IMR-90 (cell line): ENCODE results near the gene CST11. TPM values are rescaled to one million over a fixed set of nuclear protein-coding genes. Genes with fewer than 3 reads are reported as not detected.

Experiments
- ATAC-seq: fragments of 200-7000 bp; cut with Tn5 transposase; 2 replicates; pipeline ENCODE4 v1.9.1; 2020; ENCODE audit warnings: low read depth, mild to moderate bottlenecking, moderate library complexity
- BruUV-seq: library from RNA; stranded (reverse); fragments of 400-500 nt; replicated peaks from 2 replicates; lab custom pipeline; 2021; lab: Mats Ljungman, UMichigan
- CTCF ChIA-PET: fragments of 300-600 bp; formaldehyde crosslinking; extraction: SDS; loops from one replicate; lab custom pipeline; 2021; ENCODE audit warnings: antibody characterized with exemption; lab: Yijun Ruan, JAX
- POLR2A ChIA-PET: fragments of 300-600 bp; sonication (Branson Sonifier 250); formaldehyde crosslinking; loops from one replicate; lab custom pipeline; 2022; ENCODE audit warnings: antibody characterized with exemption; ENCODE audit not compliant: unreplicated experiment; lab: Charles Lee
- DNase-seq: peaks from one replicate; pipeline ENCODE4 v3.0.0; 2013
- H2AFZ ChIP-seq: replicated peaks from 2 replicates; pipeline ENCODE3; 2013; ENCODE audit warnings: low read length, mild to moderate bottlenecking; ENCODE audit not compliant: poor library complexity
- H2AK5ac ChIP-seq: 2 replicates; pipeline ENCODE4 v1.6.1; 2013; ENCODE audit warnings: low read depth, low read length, inconsistent platforms
- H2AK9ac ChIP-seq: replicated peaks from 2 replicates; pipeline ENCODE3; 2013; ENCODE audit warnings: mild to moderate bottlenecking, low read depth, low read length, moderate library complexity; ENCODE audit not compliant: poor library complexity
- H2BK120ac ChIP-seq: 2 replicates; pipeline ENCODE4 v1.6.1; 2013; ENCODE audit warnings: low read depth, low read length, inconsistent platforms
- H2BK15ac ChIP-seq: 3 replicates; pipeline ENCODE4 v1.6.1; 2013; ENCODE audit warnings: low read depth, low read length, inconsistent platforms
- H2BK20ac ChIP-seq: 2 replicates; pipeline ENCODE4 v1.6.1; 2013; ENCODE audit warnings: low read depth, mild to moderate bottlenecking, inconsistent platforms, low read length, moderate library complexity
- H2BK5ac ChIP-seq: 2 replicates; pipeline ENCODE4 v1.6.1; 2013; ENCODE audit warnings: mild to moderate bottlenecking, low read depth, low read length, inconsistent platforms; ENCODE audit not compliant: poor library complexity, severe bottlenecking
- H3K14ac ChIP-seq: replicated peaks from 2 replicates; pipeline ENCODE4 v1.6.1; 2013; ENCODE audit warnings: low read depth, low read length, inconsistent platforms
- H3K18ac ChIP-seq: 2 replicates; pipeline ENCODE4 v1.6.1; 2013; ENCODE audit warnings: low read depth, low read length, control low read depth
- H3K23ac ChIP-seq: 2 replicates; pipeline ENCODE4 v1.6.1; 2013; ENCODE audit warnings: low read depth, low read length, inconsistent platforms
- H3K27ac ChIP-seq: 2 replicates; pipeline ENCODE4 v1.5.1; 2013; ENCODE audit warnings: mild to moderate bottlenecking, control low read depth, low read length; ENCODE audit not compliant: insufficient read depth
- H3K27me3 ChIP-seq: 2 replicates; pipeline ENCODE4 v1.6.1; 2013; ENCODE audit warnings: low read length; ENCODE audit not compliant: control insufficient read depth, insufficient read depth
- H3K36me3 ChIP-seq: 2 replicates; pipeline ENCODE4 v1.6.1; 2013; ENCODE audit warnings: low read length, mixed read lengths; ENCODE audit not compliant: control insufficient read depth, insufficient read depth
- H3K4ac ChIP-seq: 2 replicates; pipeline ENCODE4 v1.6.1; 2013; ENCODE audit warnings: low read depth, low read length, inconsistent platforms
- H3K4me1 ChIP-seq: 2 replicates; pipeline ENCODE4 v1.6.1; 2013; ENCODE audit warnings: low read length, mixed read lengths; ENCODE audit not compliant: control insufficient read depth, insufficient read depth
- H3K4me2 ChIP-seq: 2 replicates; pipeline ENCODE4 v1.6.1; 2013; ENCODE audit warnings: low read depth, mild to moderate bottlenecking, control low read depth, low read length, moderate library complexity
- H3K4me3 ChIP-seq: 2 replicates; pipeline ENCODE4 v1.5.1; 2013; ENCODE audit warnings: low read depth, mild to moderate bottlenecking, control low read depth, low read length, moderate library complexity; ENCODE audit not compliant: insufficient read depth
- H3K56ac ChIP-seq: 2 replicates; pipeline ENCODE4 v1.6.1; 2013; ENCODE audit warnings: low read length, inconsistent platforms; ENCODE audit not compliant: insufficient read depth; ENCODE audit errors: extremely low read depth
- H3K79me1 ChIP-seq, 2 experiments: 2 replicates each; pipeline ENCODE4 v1.6.1; 2013; ENCODE audit warnings: low read length in 2 of 2, inconsistent platforms in 1 of 2, low read depth in 1 of 2
- H3K9ac ChIP-seq: 2 replicates; pipeline ENCODE4 v1.6.1; 2013; ENCODE audit warnings: low read depth, low read length, control low read depth
- H3K9me1 ChIP-seq: 2 replicates; pipeline ENCODE4 v1.6.1; 2013; ENCODE audit warnings: low read length, inconsistent platforms; ENCODE audit not compliant: insufficient read depth
- H3K9me3 ChIP-seq: 2 replicates; pipeline ENCODE4 v1.6.1; 2013; ENCODE audit warnings: low read length; ENCODE audit not compliant: control insufficient read depth, insufficient read depth
- H4K20me1 ChIP-seq: 2 replicates; pipeline ENCODE4 v1.6.1; 2013; ENCODE audit warnings: low read length, inconsistent platforms; ENCODE audit not compliant: insufficient read depth
- H4K5ac ChIP-seq: 2 replicates; pipeline ENCODE4 v1.6.1; 2013; ENCODE audit warnings: mild to moderate bottlenecking, low read depth, low read length, control low read depth
- H4K8ac ChIP-seq, 2 experiments: 2 replicates each; pipeline ENCODE4 v1.6.1; 2013; ENCODE audit warnings: low read depth in 2 of 2, low read length in 2 of 2, control low read depth in 1 of 2, inconsistent platforms in 1 of 2
- H4K91ac ChIP-seq: 2 replicates; pipeline ENCODE4 v1.6.1; 2013; ENCODE audit warnings: low read depth, low read length, inconsistent platforms; ENCODE audit not compliant: insufficient read depth
- BHLHE40 ChIP-seq: fragments of 150-350 bp; IDR thresholded peaks from 2 replicates; pipeline ENCODE4 v1.6.1; 2016; ENCODE audit warnings: mild to moderate bottlenecking, low read depth, low read length
- CEBPB ChIP-seq: IDR thresholded peaks from 2 replicates; pipeline ENCODE4 v1.6.1; 2012; ENCODE audit warnings: low read depth, low read length, improper control_type of control experiment
- CHD1 ChIP-seq: IDR thresholded peaks from 2 replicates; pipeline ENCODE4 v1.6.1; 2012; ENCODE audit warnings: low read depth, low read length, improper control_type of control experiment
- FOS ChIP-seq: fragments of 150-350 bp; IDR thresholded peaks from 2 replicates; pipeline ENCODE4 v1.6.1; 2016; ENCODE audit warnings: low read depth, low read length
- MAFK ChIP-seq: IDR thresholded peaks from 2 replicates; pipeline ENCODE4 v1.6.1; 2012; ENCODE audit warnings: low read depth, low read length, improper control_type of control experiment
- MAZ ChIP-seq: IDR thresholded peaks from 2 replicates; pipeline ENCODE4 v1.6.1; 2012; ENCODE audit warnings: low read depth, mild to moderate bottlenecking, low read length, improper control_type of control experiment, moderate library complexity, borderline replicate concordance
- MXI1 ChIP-seq: IDR thresholded peaks from 2 replicates; pipeline ENCODE4 v1.6.1; 2012; ENCODE audit warnings: low read depth, mild to moderate bottlenecking, low read length, moderate library complexity, borderline replicate concordance
- NFE2L2 ChIP-seq: fragments of 150-350 bp; IDR thresholded peaks from 2 replicates; pipeline ENCODE4 v1.6.1; 2016; ENCODE audit warnings: low read depth, mild to moderate bottlenecking, low read length
- POLR2A ChIP-seq: IDR thresholded peaks from 2 replicates; pipeline ENCODE4 v1.6.1; 2012; ENCODE audit warnings: mild to moderate bottlenecking, low read depth, low read length
- RAD21 ChIP-seq: IDR thresholded peaks from 2 replicates; pipeline ENCODE4 v1.6.1; 2012; ENCODE audit warnings: low read length, improper control_type of control experiment
- RCOR1 ChIP-seq: IDR thresholded peaks from 2 replicates; pipeline ENCODE4 v1.6.1; 2012; ENCODE audit warnings: mild to moderate bottlenecking, low read length, improper control_type of control experiment; ENCODE audit not compliant: insufficient replicate concordance
- RFX5 ChIP-seq: IDR thresholded peaks from 2 replicates; pipeline ENCODE4 v1.8.0; 2012; ENCODE audit warnings: low read depth, mild to moderate bottlenecking, low read length, moderate library complexity
- SMC3 ChIP-seq: fragments of 150-350 bp; IDR thresholded peaks from 2 replicates; pipeline ENCODE4 v1.6.1; 2016; ENCODE audit warnings: low read depth, mild to moderate bottlenecking, antibody characterized with exemption, low read length, moderate library complexity
- WGBS, 2 experiments: methylation state at CpG; one replicate each; pipeline versions ENCODE4 v1.1.5 to v1.1.7; 2013; ENCODE audit warnings: missing lambda C conversion rate in 2 of 2; ENCODE audit not compliant: insufficient read length in 1 of 2; ENCODE audit errors: extremely low coverage in 2 of 2; 5-methylcytosine and 5-hydroxymethylcytosine counted together
- dilution Hi-C: fragments of 300-500 bp; cut with HindIII; formaldehyde crosslinking; loops from one replicate; pipeline ENCODE4 v1.14.3; 2018; ENCODE audit warnings: low sequenced_read_pairs; ENCODE audit not compliant: unreplicated experiment
- in situ Hi-C: fragments of 300-500 bp; cut with MboI; formaldehyde crosslinking; loops from 3 replicates; pipeline ENCODE4 v1.14.3; 2019; ENCODE audit warnings: low sequenced_read_pairs, inconsistent platforms, mixed read lengths
- intact Hi-C: fragments of 100-400 bp; cut with micrococcal nuclease; formaldehyde crosslinking; loops from 2 replicates; pipeline ENCODE4 v1.10.0; 2022
- polyA plus RNA-seq, 3 experiments: library from polyadenylated mRNA; depleted of rRNA; stranded (reverse); fragments of >200 nt; gene quantifications; 2 replicates each; pipeline ENCODE4 v1.2.3, GENCODE V29; 2012; ENCODE audit warnings: low replicate concordance in 1 of 3
- total RNA-seq: library from RNA; depleted of rRNA; stranded (reverse); fragments of >200 nt; gene quantifications from 2 replicates; pipeline ENCODE4 v1.2.3, GENCODE V29; 2012
- TF ChIP-seq, protein P1 (sequence below): conservative IDR thresholded peaks from 2 replicates; pipeline ENCODE4 v1.5.1; 2012; ENCODE audit warnings: mild to moderate bottlenecking, low read depth, low read length, improper control_type of control experiment
- TF ChIP-seq, protein P2 (sequence below): fragments of 150-350 bp; IDR thresholded peaks from 2 replicates; pipeline ENCODE4 v1.6.1; 2016; ENCODE audit warnings: low read depth, mild to moderate bottlenecking, low read length, moderate library complexity, borderline replicate concordance
- TF ChIP-seq, protein P3 (sequence below): fragments of 150-350 bp; IDR thresholded peaks from 2 replicates; pipeline ENCODE4 v1.6.1; 2017; ENCODE audit warnings: mild to moderate bottlenecking, antibody characterized with exemption, low read length, low read depth

Gene CST11
- total and polyA plus RNA-seq, 2 of the 4 experiments (the other 2 are of a cell fraction): not detected

DNA sequence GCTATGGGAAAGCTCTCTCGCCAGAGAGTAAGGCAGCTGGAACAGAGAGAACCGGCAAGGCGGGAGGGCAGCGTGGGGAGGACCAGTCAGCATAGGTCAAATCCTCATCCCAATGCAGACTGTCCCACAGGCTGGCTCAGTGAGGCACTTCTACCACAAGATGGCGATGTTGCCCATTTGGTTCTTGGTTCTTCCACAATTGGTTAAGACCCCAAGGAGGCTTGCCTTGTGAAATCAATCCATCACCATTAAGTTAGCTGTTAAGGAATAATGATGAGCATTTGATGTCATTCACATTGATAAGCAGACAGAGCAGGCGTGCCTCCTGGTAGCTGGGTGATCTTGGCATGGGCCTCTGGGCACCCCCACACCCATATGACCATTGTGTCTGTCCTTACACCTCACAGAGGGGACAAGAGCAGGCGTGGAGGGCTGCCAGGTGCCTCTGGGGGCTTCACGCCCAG, 10.8 kb downstream of the CST11 start:
- H2AK9ac ChIP-seq: peak overlapping the region; percentile 68
- intact Hi-C loops: loop anchor here (1.0 to 5.0 kb wide), 2 partner anchors 164 to 225 kb away; no protein-coding TSS in a partner anchor
- ATAC-seq (peak; percentile 85), DNase-seq (peak; percentile 72)
- no peak overlapping the region for H3K27ac ChIP-seq
- 0 out of 2 replicates have a peak, but pooled peaks cover 3% of the 10 kb centered on the region for H3K4me1 ChIP-seq
- no peaks in the 10 kb centered on the region for H3K9me3 ChIP-seq
- H3K4me2 ChIP-seq: no peak overlapping the region
- H3K4me3 ChIP-seq: no peak overlapping the region
- CTCF ChIA-PET: interaction anchor here (0.6 to 2.1 kb wide), 8 partner anchors 8 to 179 kb away, joined by 3 to 16 read pairs (median 3); no protein-coding TSS in a partner anchor
- H2BK120ac ChIP-seq: no peak overlapping the region
- WGBS, 2 experiments: 53% methylated on average over 2 of the region's 8 CpGs; no CpG with 5 or more reads in 1 of the 2 experiments
- peak overlapping the region; percentile 39 for H2AFZ ChIP-seq
- no TSS peak for BruUV-seq
- no peak overlapping the region for H3K18ac ChIP-seq
- POLR2A ChIA-PET: no interaction called here
- no peaks in the 10 kb centered on the region for H3K79me1 ChIP-seq
- no peaks in the 10 kb centered on the region for H3K36me3 ChIP-seq
- peaks cover 6% of the 10 kb centered on the region; the same call in 1 of the 2 replicates for H3K9me1 ChIP-seq
- no peak overlapping the region for H2BK20ac ChIP-seq
- H4K5ac ChIP-seq: no peak overlapping the region
- in situ Hi-C loops: loop anchor here (10.0 kb wide), 1 partner anchor 163 kb away; the partner anchor contains the start of gene CST9
- TF ChIP-seq SMC3 (peak; percentile 66), RFX5 (no peak), BHLHE40 (no peak), CHD1 (no peak), NFE2L2 (no peak), RCOR1 (no peak), FOS (no peak), RAD21 (peak; percentile 78), MAZ (no peak), POLR2A (no peak), CEBPB (peak; percentile 34; the same call in 1 of the 2 replicates), MAFK (no peak), MXI1 (no peak)
- TF ChIP-seq, protein P1, sequence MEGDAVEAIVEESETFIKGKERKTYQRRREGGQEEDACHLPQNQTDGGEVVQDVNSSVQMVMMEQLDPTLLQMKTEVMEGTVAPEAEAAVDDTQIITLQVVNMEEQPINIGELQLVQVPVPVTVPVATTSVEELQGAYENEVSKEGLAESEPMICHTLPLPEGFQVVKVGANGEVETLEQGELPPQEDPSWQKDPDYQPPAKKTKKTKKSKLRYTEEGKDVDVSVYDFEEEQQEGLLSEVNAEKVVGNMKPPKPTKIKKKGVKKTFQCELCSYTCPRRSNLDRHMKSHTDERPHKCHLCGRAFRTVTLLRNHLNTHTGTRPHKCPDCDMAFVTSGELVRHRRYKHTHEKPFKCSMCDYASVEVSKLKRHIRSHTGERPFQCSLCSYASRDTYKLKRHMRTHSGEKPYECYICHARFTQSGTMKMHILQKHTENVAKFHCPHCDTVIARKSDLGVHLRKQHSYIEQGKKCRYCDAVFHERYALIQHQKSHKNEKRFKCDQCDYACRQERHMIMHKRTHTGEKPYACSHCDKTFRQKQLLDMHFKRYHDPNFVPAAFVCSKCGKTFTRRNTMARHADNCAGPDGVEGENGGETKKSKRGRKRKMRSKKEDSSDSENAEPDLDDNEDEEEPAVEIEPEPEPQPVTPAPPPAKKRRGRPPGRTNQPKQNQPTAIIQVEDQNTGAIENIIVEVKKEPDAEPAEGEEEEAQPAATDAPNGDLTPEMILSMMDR: peak; percentile 85
- TF ChIP-seq, protein P2, sequence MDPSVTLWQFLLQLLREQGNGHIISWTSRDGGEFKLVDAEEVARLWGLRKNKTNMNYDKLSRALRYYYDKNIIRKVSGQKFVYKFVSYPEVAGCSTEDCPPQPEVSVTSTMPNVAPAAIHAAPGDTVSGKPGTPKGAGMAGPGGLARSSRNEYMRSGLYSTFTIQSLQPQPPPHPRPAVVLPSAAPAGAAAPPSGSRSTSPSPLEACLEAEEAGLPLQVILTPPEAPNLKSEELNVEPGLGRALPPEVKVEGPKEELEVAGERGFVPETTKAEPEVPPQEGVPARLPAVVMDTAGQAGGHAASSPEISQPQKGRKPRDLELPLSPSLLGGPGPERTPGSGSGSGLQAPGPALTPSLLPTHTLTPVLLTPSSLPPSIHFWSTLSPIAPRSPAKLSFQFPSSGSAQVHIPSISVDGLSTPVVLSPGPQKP: no peak
- TF ChIP-seq, protein P3, sequence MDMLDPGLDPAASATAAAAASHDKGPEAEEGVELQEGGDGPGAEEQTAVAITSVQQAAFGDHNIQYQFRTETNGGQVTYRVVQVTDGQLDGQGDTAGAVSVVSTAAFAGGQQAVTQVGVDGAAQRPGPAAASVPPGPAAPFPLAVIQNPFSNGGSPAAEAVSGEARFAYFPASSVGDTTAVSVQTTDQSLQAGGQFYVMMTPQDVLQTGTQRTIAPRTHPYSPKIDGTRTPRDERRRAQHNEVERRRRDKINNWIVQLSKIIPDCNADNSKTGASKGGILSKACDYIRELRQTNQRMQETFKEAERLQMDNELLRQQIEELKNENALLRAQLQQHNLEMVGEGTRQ: no peak
- no peak overlapping the region for H4K8ac ChIP-seq
- H4K91ac ChIP-seq: no peak overlapping the region
- no peak overlapping the region for H2BK15ac ChIP-seq
- H2BK5ac ChIP-seq: no peak overlapping the region
- no peak overlapping the region for H2AK5ac ChIP-seq
- H3K9ac ChIP-seq: no peak overlapping the region
- no peak overlapping the region for H3K56ac ChIP-seq
- no peak overlapping the region for H3K4ac ChIP-seq
- H3K23ac ChIP-seq: no peak overlapping the region
- peaks cover 3% of the 10 kb centered on the region; the same call in 1 of the 2 replicates for H3K27me3 ChIP-seq
- H4K20me1 ChIP-seq: no peaks in the 10 kb centered on the region
- no peak overlapping the region for H3K14ac ChIP-seq
- dilution Hi-C loops: no loop called here
